Stimulated activated CD8-positive, alpha-beta memory T cell treated with anti-CD3 and anti-CD28 coated beads, Interleukin-12 subunit alpha, Interleukin-12 subunit beta, amount 100 ng/mL, for 1 hour (primary cell): ENCODE data around the gene CXorf38.

Source experiments
- DNase-seq: peaks from one replicate; pipeline ENCODE4 v3.0.0-alpha.2; 2020; ENCODE audit warnings: low read depth

The CXorf38 gene

GRCh38 chrX:40647307-40648197, at the start of gene CXorf38:
CXorf38 (minus strand) TSS chrX:40647561; CDS start chrX:40647520, 41 bp downstream.
- DNase-seq: peak; percentile 84

- DNase-seq: no peak
Observed at GRCh38 chrX:40694802-40695201, 47.4 kb upstream of the CXorf38 start.

- DNase-seq: no peak
Observed at GRCh38 chrX:40688929-40689328, 41.6 kb upstream of the CXorf38 start.

DNA sequence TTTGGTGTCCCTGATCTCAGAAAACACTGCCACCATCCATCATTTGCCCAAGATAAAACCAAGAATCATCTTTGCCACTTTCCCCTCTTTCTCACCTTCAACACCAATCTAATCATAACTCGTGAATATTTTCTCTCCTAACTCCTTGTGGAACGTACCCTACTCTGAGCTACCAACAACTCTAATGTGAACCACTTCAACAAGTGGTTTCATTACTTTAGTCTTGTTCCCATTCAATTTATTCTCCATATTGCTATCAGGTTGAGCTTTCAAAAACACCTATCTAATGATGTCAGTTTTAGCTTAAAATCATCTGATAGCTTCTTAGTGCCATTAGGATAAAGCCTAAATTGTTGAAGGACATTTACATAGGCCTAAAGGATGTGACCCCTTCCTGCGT, 39.8 kb upstream of the CXorf38 start:
- DNase-seq: no peak

DNA sequence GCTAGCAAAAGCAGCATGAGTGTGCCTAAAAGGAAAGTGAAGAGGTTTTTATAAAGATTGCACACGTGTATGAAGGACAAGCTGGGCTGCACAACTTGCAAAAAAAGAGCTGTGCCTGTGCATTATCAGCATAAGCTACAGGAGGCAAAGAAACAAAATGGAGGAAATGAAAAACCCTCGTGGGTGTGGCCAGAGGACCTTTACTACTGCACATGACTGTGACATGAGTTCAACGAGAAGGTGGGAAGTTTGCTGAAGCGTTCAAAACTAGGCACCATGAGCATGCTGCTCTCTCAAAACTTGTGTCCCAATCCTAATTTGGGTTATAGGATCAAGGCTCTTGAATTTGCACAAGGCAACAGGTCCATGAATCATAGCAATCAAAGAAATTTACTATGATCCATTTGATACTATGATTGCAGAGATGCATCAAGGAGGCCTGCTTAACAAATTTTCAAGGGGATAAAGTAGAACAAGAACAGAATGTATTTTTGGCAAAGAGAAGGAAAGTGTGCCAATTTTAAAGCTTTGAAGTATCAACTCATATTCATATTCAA, 38.1 kb upstream of the CXorf38 start:
- no peak for DNase-seq

DNA sequence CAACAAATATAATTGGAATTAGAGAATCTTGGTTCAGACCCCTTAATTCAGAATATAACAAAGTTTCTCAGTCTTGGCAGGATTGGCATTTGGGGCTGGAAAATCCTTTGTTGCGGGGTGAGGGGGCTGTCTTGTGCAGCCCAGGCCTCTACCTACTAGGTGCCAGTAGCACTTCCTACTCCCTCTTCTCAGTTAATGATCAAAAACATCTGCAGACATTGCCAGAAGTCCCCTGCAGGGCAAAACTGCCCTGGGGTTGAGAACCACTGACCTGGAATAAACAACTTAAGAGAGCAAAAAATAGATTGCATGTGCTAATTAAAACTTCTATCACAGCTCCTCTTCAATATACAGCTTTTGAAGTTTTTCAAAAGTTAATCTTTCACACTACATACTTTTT, 36.7 kb upstream of the CXorf38 start:
- DNase-seq: no peak

GRCh38 chrX:40683245-40683644, 35.9 kb upstream of the CXorf38 start:
- no peak for DNase-seq

- DNase-seq: no peak
Observed at GRCh38 chrX:40671126-40671525, 23.8 kb upstream of the CXorf38 start.

GRCh38 chrX:40663880-40664630, 16.7 kb upstream of the CXorf38 start:
- no peak for DNase-seq

DNA sequence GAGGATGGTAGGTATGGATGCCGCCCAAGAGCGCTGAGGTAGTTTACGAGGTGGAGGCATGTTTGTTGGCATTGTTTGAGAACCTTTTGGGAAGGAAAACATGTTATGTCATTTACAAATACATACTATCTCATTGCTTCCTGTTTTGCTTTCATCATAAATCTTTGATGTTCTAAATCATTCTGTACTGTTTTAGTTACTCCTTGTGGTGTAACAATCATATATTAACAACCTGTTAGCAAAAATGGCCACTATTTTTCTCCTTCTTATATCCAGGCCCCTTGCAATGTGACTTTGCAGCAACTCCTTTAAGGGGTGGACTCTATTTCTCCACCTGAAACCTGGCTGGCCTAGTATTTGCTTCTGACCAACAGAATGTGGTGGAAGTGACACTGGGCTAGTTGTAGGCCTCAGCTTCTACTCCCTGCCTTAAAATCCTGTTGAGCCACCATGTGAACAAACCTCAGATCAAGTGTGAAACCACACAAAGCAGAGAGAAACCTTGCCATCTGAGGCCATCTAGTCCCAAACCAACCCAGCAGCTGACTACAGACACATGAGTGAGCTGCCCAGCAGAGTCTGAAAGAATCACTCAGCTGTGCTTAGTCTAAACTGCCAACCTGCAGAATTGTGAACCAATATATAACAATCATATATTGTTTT, 15.8 kb upstream of the CXorf38 start:
- DNase-seq: no peak

- DNase-seq: no peak
Observed at GRCh38 chrX:40661489-40661888, 14.1 kb upstream of the CXorf38 start.

- no peak for DNase-seq
Observed at GRCh38 chrX:40660381-40660780, 13.0 kb upstream of the CXorf38 start.

- no peak for DNase-seq
Observed at GRCh38 chrX:40653535-40653934, 6.2 kb upstream of the CXorf38 start.

DNA sequence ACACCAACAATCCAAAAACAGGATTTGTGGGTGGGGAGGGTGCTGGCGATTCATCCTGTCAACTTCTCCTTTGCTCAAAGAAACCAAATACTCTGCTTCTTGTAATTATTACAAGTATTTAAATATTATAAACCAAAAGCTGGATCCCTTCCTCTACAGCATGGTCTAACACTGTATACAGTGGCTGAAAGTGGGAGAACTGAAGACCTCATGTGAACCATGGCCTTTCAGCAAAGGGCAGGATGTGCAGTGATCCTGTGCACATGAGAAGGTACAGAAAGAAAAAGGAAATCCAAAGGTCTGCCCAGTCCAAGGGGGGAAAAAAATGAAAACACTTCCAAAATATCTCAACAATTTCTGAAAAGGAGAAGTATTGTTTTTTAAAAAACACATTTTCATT, 5.3 kb upstream of the CXorf38 start:
- no peak for DNase-seq

DNA sequence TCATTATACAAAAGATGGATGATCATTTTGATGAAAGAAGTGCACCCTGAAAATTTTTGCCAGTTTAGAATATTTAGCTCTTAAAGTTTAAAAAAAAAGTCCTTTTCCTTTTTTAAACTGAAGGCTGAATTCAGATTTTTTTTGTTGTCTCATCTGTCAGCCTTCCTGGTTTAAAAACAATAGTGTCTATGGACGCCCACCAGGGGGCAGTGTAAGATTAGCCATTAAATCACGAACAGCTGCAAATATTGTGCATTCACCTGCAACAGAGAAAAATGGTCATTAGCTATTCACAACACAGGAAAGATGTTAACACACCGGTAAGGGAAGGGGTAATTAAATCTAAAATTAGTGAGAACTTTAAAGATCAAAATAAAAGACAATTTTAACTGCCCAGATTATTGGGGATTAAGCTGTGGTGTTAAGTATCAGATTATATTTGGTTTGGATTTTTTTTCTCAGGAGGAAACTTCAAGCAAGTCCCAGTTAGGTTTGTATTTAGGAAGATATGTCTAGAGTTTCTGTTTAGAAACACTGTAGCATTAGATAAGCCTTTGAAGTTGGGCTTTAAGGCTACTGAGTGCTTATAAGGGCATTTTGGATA, 4.4 kb upstream of the CXorf38 start:
- peak; percentile 58 for DNase-seq

- DNase-seq: no peak
Observed at GRCh38 chrX:40646489-40647306, 663 bp downstream of the CXorf38 start.

DNA sequence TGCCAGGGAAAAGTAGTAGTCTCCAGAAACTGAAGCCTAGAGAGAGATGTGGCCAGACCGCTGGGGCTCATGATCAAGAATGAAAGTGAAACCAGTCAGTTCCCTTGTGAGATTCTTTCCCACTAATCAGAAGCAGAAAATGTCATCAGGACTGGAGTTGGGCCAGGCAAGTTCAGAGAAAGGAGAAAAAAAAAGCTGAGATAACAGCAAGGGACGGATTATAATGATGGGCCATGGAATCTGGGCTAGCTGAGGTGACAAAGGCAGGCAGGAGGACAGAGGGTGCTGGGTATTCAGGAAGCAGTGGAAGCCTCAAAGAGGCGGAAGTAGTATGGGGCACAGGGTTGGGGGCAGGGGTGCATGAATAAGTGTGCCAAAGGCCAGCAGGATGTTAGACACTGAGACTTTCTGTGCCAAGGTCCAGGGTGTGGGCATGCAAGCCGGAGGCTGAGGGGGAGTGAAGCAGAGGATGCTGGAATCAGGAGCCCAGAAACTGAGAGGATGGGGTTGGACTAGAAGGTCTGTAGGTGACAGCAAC, 2.5 kb downstream of the CXorf38 start:
- DNase-seq: no peak

GRCh38 chrX:40644176-40644575, 3.2 kb downstream of the CXorf38 start:
- DNase-seq: no peak

GRCh38 chrX:40637687-40638086, 9.7 kb downstream of the CXorf38 start:
- no peak for DNase-seq

DNA sequence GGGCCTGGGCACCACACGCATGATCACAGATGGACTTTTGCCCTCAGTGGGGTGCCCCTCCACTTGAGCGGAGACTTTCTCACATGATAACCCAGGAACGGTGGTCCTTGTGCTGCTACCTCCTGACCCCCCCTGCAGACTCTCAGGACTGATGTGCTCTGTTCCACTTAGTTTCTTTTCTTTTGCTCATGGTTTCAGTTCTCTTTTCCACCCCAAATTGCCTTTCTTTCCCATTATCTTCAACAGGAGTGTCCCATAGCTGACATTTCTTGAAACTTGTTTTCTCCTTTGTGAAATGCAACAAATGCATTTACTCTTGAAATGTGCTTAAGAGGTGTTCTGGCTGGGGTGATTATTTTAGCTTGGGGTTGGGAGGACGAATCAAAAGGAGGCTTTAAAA, 15.2 kb downstream of the CXorf38 start:
- no peak for DNase-seq

- DNase-seq: no peak
Observed at GRCh38 chrX:40628506-40628905, 18.9 kb downstream of the CXorf38 start.
